DOHH2 (cell line): ENCODE data around the gene B4GALT4.

Experiments
- H3F3A ChIP-seq: fragments of 200-600 bp; sonication (generic), shearing (Covaris generic); 2 replicates; pipeline ENCODE4 v1.6.0; 2016; ENCODE audit warnings: antibody characterized with exemption, mild to moderate bottlenecking; ENCODE audit not compliant: control insufficient read depth, insufficient read depth
- H3K27ac ChIP-seq: fragments of 200-600 bp; sonication (generic); 2 replicates; pipeline ENCODE4 v1.5.1; 2014; ENCODE audit warnings: low read depth, mild to moderate bottlenecking, low read length, moderate library complexity
- H3K27me3 ChIP-seq: fragments of 200-600 bp; sonication (generic); 2 replicates; pipeline ENCODE4 v1.6.1; 2014; ENCODE audit warnings: mild to moderate bottlenecking, low read length, mixed read lengths; ENCODE audit not compliant: control insufficient read depth
- H3K36me3 ChIP-seq: fragments of 200-600 bp; sonication (generic); 2 replicates; pipeline ENCODE4 v1.6.1; 2014; ENCODE audit warnings: mild to moderate bottlenecking, low read length, moderate library complexity, mixed read lengths; ENCODE audit not compliant: control insufficient read depth
- H3K4me1 ChIP-seq: fragments of 200-600 bp; sonication (generic); 2 replicates; pipeline ENCODE4 v1.6.1; 2014; ENCODE audit warnings: mild to moderate bottlenecking, low read length, mixed read lengths; ENCODE audit not compliant: control insufficient read depth
- H3K4me2 ChIP-seq: fragments of 200-600 bp; sonication (generic); 2 replicates; pipeline ENCODE4 v1.6.0; 2014; ENCODE audit warnings: mild to moderate bottlenecking, low read length, moderate library complexity
- H3K4me3 ChIP-seq: fragments of 200-600 bp; sonication (generic); 2 replicates; pipeline ENCODE4 v1.5.1; 2014; ENCODE audit warnings: mild to moderate bottlenecking, low read length, mixed read lengths
- H3K79me2 ChIP-seq: fragments of 200-600 bp; sonication (generic); 2 replicates; pipeline ENCODE4 v1.6.1; 2014; ENCODE audit warnings: mild to moderate bottlenecking, low read length, mixed read lengths; ENCODE audit not compliant: control insufficient read depth
- H3K9me2 ChIP-seq: fragments of 200-600 bp; sonication (generic); replicated peaks from 2 replicates; pipeline ENCODE4 v1.6.1; 2014; ENCODE audit warnings: mild to moderate bottlenecking, low read length, mixed read lengths; ENCODE audit not compliant: control insufficient read depth
- H3K9me3 ChIP-seq: fragments of 200-600 bp; sonication (generic); 2 replicates; pipeline ENCODE4 v1.6.1; 2014; ENCODE audit warnings: antibody characterized with exemption, low read length, mixed read lengths; ENCODE audit not compliant: control insufficient read depth, insufficient read depth
- H4K20me1 ChIP-seq: fragments of 200-600 bp; sonication (generic); 2 replicates; pipeline ENCODE4 v1.6.0; 2014; ENCODE audit warnings: low read depth, mild to moderate bottlenecking, antibody characterized with exemption, low read length, moderate library complexity; ENCODE audit not compliant: control insufficient read depth, insufficient read depth
- CTCF ChIP-seq: fragments of 200-600 bp; sonication (generic); IDR thresholded peaks from one replicate; pipeline ENCODE4 v1.5.1; 2014; ENCODE audit warnings: antibody characterized with exemption, mild to moderate bottlenecking, low read depth, low read length; ENCODE audit not compliant: poor library complexity, severe bottlenecking
- EZH2phosphoT487 ChIP-seq: fragments of 200-600 bp; sonication (generic); IDR thresholded peaks from 2 replicates; pipeline ENCODE4 v1.6.1; 2017; ENCODE audit warnings: borderline replicate concordance, mild to moderate bottlenecking, antibody characterized with exemption, low read length, moderate library complexity, mixed read lengths

B4GALT4 gene

GRCh38 chr3:119195911-119196310, 44.8 kb downstream of the B4GALT4 start:
- Histone ChIP-seq H3K27ac (no peak overlapping the region), H3K36me3 (no peaks in the 10 kb centered on the region), H3K9me3 (no peaks in the 10 kb centered on the region), H3K4me1 (no peaks in the 10 kb centered on the region), H4K20me1 (no peaks in the 10 kb centered on the region), H3K4me3 (no peak overlapping the region), H3K9me2 (no peaks in the 10 kb centered on the region), H3K27me3 (no peaks in the 10 kb centered on the region; the same call in 1 of the 2 replicates), H3K79me2 (no peaks in the 10 kb centered on the region), H3K4me2 (no peak overlapping the region), H3F3A (no peaks in the 10 kb centered on the region)
- no peak for TF ChIP-seq CTCF
- TF ChIP-seq EZH2phosphoT487 = no peak

GRCh38 chr3:119195151-119195476, 45.6 kb downstream of the B4GALT4 start:
- Histone ChIP-seq H3K4me1 (no peaks in the 10 kb centered on the region), H3K27me3 (no peaks in the 10 kb centered on the region; the same call in 1 of the 2 replicates), H3F3A (no peaks in the 10 kb centered on the region), H3K9me2 (no peaks in the 10 kb centered on the region), H3K36me3 (no peaks in the 10 kb centered on the region), H3K79me2 (no peaks in the 10 kb centered on the region), H3K9me3 (no peaks in the 10 kb centered on the region), H3K4me2 (no peak overlapping the region), H3K4me3 (no peak overlapping the region), H4K20me1 (no peaks in the 10 kb centered on the region), H3K27ac (no peak overlapping the region)
- TF ChIP-seq EZH2phosphoT487 (no peak), CTCF (no peak)

- no peaks in the 10 kb centered on the region for H4K20me1 ChIP-seq
- H3K79me2 ChIP-seq = no peaks in the 10 kb centered on the region
- no peaks in the 10 kb centered on the region; the same call in 1 of the 2 replicates for H3K27me3 ChIP-seq
- TF ChIP-seq CTCF = no peak
- TF ChIP-seq EZH2phosphoT487 = no peak
- no peaks in the 10 kb centered on the region for H3K9me3 ChIP-seq
- H3K4me1 ChIP-seq = no peaks in the 10 kb centered on the region
- no peak overlapping the region for H3K4me2 ChIP-seq
- H3K36me3 ChIP-seq = no peaks in the 10 kb centered on the region
- no peaks in the 10 kb centered on the region for H3K9me2 ChIP-seq
- no peak overlapping the region for H3K27ac ChIP-seq
- H3K4me3 ChIP-seq = no peak overlapping the region
- no peaks in the 10 kb centered on the region for H3F3A ChIP-seq
These were observed 46.2 kb downstream of the B4GALT4 start for GRCh38 chr3:119194237-119195150.
